ENCODE results near the gene NPHP4.
"Not testable (repeated sequence)": the region's sequence is repeated elsewhere in the genome, so short reads cannot be mapped to it uniquely, and the experiment has no call there.

The NPHP4 gene

DNA sequence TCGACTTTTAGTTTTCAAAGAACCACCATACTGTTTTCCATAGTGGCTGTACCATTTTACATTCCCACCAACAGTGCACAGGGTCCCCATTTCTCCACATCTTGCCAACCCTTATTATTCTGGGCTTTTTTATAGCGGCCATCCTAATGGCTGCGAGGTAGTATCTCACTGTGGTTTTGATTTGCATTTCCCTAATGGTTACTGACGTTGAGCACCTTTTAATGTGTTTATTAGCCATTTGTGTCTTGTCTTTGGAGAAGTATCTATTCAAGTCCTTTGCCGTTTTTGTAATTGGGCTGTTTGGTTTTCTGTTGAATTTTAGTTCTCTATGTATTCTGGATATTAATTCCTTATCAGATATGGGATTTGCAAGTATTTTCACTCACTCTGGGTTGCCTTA, 31.1 kb upstream of the NPHP4 start:
- DNase-seq, result no peak

DNA sequence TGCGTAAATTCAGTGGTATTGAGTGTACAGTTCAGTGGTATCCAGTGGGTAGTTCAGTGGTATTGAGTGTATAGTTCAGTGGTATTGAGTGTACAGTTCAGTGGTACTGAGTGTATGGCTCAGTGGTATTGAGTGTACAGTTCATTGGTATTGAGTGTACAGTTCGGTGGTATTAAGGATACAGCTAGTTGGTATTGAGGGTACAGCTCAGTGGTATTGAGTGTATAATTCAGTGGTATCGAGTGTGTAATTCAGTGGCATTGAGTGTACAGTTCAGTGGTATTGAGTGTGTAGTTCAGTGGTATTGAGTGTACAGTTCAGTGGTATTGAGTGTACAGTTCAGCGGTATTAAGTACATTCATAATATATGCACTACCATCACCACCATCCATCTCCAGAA, 30.0 kb upstream of the NPHP4 start:
- no peak for DNase-seq

DNA sequence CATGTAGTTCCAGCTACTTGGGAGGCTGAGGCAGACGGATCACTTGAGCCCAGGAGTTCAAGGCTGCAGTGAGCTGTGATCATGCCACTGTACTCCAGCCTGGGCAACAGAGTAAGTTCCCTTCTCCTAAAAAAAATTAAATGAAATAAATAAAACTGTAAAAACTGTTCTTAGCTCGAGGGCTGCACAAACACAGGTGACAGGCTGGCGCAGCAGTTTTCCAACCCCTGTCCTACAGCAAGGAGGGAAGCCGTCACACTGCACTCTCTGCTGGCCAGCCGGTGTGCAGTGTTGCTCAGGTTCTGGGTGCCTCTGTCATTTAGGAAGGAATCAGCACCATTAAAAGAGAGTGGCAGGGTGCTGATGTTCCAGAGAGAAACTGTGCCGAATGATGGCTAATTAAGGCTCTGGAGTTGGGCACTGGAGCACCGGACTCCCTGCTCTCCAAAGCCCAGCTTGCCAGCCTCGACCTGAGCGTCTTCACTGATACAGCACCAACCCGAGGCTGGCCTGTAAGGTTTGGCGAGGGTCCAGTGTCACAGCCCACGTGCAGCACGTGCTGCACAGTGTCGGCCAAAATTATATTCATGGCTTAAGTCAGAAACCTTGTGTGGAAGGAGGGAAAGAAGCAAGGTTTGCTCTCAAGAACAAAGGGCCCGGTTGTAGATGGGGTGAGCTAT, 27.1 kb upstream of the NPHP4 start:
- DNase-seq, result no peak

DNA sequence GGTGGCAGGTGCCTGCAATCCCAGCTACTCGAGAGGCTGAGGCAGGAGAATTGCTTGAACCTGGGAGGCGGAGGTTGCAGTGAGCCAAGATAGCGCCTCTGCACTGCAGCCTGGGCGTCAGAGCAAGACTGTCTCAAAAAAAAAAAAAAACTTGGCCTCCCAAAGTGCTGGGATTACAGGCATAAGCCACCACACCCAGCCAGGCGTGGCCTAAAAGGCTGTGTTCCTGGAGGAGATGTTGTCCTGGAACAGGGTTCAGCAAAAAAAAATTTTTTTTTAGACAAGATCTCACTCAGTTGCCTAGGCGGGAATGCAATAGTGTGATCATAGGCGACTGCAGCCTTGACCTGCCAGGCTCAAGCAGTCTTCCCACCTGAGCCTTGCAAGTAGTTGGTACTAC, 25.4 kb upstream of the NPHP4 start:
- DNase-seq, result not testable (repeated sequence)

DNA sequence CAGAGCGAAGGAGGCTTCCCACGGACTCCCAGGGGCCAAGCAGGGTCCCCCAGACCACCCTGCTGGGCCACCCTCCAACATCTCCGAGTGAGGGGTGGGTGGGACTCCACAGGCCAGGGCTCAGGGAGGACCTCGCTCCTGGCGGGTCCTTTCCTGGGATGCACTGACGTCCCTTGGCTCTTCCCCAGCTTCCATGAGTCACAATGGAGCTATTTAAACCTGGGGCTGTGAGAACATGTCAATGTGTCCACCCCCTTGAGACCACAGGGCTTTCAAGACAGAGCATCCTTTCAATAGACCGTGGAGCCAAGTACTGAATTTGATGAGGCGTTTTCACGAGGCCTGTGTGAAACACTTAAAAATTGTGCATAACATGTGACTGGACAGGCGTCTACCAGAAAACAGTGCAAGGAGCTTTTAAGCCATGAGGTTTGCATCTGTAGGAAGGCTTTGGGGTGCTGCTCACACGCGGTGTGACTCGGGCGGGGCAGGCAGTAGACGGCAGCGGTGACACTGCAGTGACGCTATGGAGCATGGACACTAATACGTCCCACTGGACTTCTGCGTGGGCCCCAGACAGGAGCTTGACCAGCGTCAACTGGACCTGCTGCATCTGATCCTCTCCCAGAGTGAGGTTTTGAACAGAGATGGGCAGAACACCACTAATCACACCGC, 24.1 kb upstream of the NPHP4 start:
- peak in 1 of 14 donors; percentile 21 for DNase-seq

DNA sequence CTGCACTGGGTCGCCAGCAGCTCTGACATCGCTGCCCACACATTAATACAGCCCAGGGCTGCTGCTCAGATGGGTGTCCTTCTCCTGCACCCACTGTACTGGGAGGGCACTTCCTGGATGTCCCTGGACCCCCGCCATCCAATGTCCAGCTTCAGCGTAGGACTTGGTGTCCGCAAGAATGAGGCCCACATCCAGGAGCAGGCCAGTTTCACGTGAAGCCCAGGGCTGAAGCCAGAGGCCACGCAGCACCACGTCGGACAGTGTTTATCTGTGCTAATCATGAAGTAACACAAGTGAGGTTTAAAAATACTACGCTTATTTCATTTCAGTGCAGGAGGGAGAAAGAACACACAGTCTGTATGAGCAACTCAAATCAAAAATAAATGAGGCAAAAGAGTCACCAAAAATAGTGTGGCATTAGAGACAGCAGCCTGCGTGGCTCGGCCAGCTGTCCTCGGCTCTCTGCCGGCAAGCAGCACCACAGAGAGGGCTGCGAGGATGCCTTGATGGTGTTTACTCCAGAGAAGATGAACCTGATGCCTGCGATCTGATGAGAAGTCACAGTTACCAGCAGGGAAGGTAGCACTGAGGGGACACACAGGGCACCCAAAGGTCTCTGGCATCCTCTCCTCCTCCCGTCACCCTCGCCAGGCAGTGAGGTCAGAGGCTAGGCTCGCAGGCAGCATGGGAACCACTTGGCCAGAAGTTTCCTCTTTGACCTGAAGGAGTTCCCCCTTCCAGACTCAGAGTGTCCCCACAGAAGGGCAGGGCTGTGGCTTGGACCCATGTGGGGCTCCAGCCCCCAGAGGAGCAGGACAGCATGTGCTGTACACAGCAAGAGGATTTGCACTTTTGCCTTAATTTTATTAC, 22.1 kb upstream of the NPHP4 start:
- peak in 1 of 14 donors; percentile 45 for DNase-seq

DNA sequence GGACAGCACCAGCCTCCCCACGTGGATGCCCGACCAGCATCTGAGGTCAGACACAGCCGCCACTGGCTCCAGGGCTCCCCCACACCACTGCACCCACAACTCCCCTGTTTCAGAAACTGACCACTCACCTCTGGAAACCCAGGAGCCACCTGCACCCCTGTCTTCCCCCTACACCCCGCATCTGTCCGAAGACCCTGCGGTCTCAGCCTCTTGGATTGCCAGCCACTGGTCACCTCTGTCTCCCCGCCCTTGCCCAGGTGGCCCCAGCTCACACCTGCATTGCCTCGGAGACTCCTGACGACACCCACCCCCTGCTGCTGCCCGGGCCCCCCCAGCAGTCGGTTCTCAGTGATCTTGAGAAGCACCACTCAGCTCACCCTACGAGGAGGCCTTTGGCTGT, 21.3 kb upstream of the NPHP4 start:
- DNase-seq, result no peak

GRCh38 chr1:6012529-6013318, 20.5 kb upstream of the NPHP4 start:
- DNase-seq, result no peak

GRCh38 chr1:6011946-6012258, 19.7 kb upstream of the NPHP4 start:
- no peak for DNase-seq

DNA sequence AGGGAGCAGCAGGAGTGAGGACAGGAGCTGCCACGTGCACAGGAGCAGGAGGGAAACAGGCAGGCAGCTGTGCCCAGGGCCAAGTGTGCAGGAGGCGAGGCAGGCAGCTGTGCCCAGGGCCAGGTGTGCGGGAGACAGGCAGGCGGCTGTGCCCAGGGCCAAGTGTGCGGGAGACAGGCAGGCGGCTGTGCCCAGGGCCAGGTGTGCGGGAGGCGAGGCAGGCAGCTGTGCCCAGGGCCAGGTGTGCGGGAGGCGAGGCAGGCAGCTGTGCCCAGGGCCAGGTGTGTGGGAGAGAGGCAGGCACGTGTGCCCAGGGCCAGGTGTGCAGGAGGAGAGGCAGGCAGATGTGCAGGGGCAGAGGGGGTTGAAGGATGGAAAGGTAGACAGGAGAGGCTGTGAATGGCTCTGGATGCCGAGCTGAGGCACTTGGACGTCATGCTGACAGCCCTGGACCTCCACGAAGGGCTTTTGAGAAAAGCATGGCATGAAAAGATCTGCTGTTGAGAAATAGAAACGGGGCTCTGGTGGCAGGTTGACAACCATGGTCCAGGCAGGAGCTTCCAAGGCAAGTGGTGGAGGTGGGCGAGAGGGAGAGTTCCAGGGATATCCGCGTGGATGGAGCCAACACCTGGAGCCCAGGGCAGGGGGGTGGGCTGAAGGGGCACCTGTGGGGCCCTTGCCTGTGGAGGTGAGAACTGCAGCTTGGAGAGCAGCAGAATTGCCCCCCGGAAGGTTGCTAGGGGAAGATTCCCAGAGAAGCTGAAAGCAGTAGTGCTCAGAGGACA, 19.1 kb upstream of the NPHP4 start:
- no peak for DNase-seq

DNA sequence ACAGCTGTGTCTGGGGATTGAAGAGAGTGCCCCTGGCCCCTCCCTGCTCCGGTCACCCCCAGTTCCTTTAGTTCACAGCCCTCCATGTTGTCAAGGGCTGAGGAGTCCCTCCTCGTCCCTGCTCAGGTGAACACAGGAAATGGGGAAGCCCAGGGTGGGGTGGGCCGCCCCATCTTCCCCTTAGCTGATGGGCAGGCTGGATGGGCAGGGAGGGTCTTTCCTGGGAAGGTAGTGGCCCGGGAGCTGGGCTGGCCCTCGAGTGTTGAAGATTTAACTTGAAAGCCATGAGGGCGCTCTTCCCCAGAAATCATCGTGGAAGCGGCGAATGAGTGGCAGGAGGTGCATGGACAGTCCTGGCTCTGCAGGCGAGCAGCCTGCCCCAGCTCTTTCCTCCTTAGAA, 18.3 kb upstream of the NPHP4 start:
- DNase-seq, result no peak

- DNase-seq, result no peak
These were observed 17.2 kb upstream of the NPHP4 start for GRCh38 chr1:6009120-6010040.

- no peak for DNase-seq
These were observed 16.5 kb upstream of the NPHP4 start for GRCh38 chr1:6008696-6009095.

DNA sequence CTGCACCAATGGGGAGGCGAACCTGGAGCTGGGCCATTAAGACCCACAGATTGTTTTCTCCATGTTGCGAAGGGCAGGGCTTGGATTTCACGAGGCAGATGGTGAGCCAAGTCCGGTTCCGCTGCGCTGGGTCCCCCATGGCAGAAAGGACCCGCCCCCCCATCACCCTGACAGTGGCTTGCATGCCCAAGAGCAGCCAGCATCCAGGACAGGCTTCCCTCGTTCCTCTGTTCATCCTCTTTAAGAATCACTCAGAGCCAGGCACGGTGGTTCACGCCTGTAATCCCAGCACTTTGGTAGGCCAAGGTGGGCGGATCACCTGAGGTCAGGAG, 15.8 kb upstream of the NPHP4 start:
- DNase-seq, result no peak

DNA sequence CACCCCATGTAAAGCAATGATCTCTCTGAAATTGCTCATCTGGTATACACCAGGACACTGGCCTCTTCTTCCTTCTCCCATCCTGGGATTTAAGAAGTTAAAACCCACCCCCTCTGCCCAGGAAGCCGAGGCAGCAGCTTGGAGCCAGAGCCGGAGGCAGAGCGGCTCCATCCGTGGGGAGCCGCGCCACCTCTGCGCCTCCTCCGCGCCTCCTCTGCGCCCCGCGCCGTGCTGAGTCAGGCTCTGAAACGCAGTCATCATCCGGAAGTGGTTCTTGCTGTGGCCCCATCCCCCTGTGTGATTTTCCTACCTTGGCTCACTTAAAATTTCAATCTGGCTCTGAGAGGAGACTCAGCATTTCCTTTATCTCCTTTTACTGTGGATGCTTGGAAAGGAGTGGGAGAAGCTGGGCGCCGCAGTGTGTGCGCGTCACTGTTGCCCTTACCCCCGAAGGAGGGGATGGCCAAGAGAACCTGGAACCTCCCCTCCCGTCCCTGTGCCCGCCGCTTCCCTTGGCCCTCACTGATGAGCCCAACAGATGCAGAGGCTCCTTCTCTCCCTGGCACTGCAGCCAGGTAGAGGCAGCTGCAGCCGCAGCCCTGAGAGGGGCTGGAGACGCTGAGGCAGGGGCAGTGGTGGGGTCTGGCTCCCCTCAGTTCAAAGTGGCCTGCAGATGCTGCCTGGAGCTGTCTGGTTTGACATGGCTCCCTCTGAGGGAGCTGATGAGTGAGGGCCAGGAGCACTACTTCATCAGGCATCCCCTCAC, 15.3 kb upstream of the NPHP4 start:
- no peak for DNase-seq

- DNase-seq, result no peak
These were observed 14.7 kb upstream of the NPHP4 start for GRCh38 chr1:6006882-6007281.

DNA sequence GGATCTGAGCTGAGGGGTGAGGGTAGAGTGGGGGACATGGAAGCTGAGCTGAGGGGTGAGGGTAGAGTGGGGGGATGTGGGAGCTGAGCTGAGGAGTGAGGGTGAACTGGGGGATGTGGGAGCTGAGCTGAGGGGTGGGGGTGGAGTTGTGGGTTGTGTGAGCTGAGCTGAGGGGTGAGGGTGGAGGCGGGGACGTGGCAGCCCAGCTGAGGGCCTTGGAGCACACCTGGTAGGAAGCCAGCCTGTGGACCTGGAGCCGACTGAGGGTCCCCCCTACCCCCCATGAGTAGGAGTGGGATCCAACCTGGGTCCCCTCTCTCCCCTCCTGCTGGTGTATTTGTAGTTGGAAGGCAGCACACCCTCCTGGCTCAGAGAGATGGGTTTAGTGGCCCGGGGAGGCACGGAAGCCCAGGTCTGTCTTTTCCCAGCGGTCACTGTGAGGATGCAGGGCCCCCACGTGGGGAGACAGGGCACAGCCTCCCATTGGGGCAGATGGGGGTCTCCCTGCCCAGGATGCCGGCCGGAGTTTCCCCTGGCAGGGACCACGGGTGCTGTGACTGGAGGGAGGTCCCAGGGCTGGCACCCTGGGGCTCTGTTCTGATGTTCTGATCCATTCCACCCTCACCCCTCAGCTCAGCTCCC, 13.2 kb upstream of the NPHP4 start:
- no peak for DNase-seq

GRCh38 chr1:6004412-6005123, 12.3 kb upstream of the NPHP4 start:
- DNase-seq, result no peak

Measured in C1 segment of cervical spinal cord (tissue), 14 donors.